HCT116 (cell line): ENCODE measurements around the gene AP1AR.

ENCODE experiments used
- CEBPB ChIP-seq: IDR thresholded peaks from 2 replicates; pipeline ENCODE4 v1.6.1; 2012; ENCODE audit warnings: low read depth
- ELF1 ChIP-seq: IDR thresholded peaks from 2 replicates; pipeline ENCODE4 v1.6.1; 2012; ENCODE audit warnings: low read depth, borderline replicate concordance
- EZH2 ChIP-seq: fragments of 200-600 bp; sonication (generic); IDR thresholded peaks from 2 replicates; pipeline ENCODE4 v1.6.1; 2017; ENCODE audit warnings: antibody characterized with exemption, mixed run types
- EZH2phosphoT487 ChIP-seq: fragments of 200-600 bp; IDR thresholded peaks from 2 replicates; pipeline ENCODE4 v1.6.1; 2018; ENCODE audit warnings: antibody characterized with exemption, borderline replicate concordance
- POLR2A ChIP-seq: IDR thresholded peaks from 2 replicates; pipeline ENCODE4 v1.7.0; 2011; ENCODE audit warnings: borderline replicate concordance; ENCODE audit not compliant: insufficient read depth, insufficient read length; ENCODE audit errors: extremely low read depth
- RAD21 ChIP-seq: IDR thresholded peaks from 2 replicates; pipeline ENCODE4 v1.6.1; 2012; ENCODE audit warnings: low read depth, mild to moderate bottlenecking
- SIN3A ChIP-seq: IDR thresholded peaks from 2 replicates; pipeline ENCODE4 v1.6.1; 2012; ENCODE audit warnings: low read depth
- TCF7L2 ChIP-seq: IDR thresholded peaks from 2 replicates; pipeline ENCODE4 v1.7.0; 2011; ENCODE audit warnings: borderline replicate concordance, inconsistent platforms; ENCODE audit not compliant: insufficient read depth, insufficient read length; ENCODE audit errors: extremely low read depth
- YY1 ChIP-seq: IDR thresholded peaks from 2 replicates; pipeline ENCODE4 v1.6.1; 2011; ENCODE audit warnings: low read length, low read depth, moderate library complexity, mild to moderate bottlenecking; ENCODE audit not compliant: insufficient replicate concordance; ENCODE audit errors: extremely low read depth
- ZFX ChIP-seq: fragments of 450-650 bp; IDR thresholded peaks from 2 replicates; pipeline ENCODE4 v1.6.1; 2017
- ZNF274 ChIP-seq: fragments of 200-500 bp; sonication (Bioruptor generic); IDR thresholded peaks from 2 replicates; pipeline ENCODE4 v1.6.1; 2014; ENCODE audit warnings: mild to moderate bottlenecking, low read depth, low read length, inconsistent platforms
- TF ChIP-seq, protein P1 (sequence below): IDR thresholded peaks from 2 replicates; pipeline ENCODE4 v1.6.1; 2012; ENCODE audit warnings: low read depth
- TF ChIP-seq, protein P2 (sequence below), 3 experiments: fragments of 200-600 bp in 1 of 3; sonication (generic) in 1 of 3; IDR thresholded peaks in 2 of 3; conservative IDR thresholded peaks in 1 of 3; 2 replicates each; pipeline ENCODE4 v1.5.1; 2012 to 2017; ENCODE audit warnings: low read depth in 2 of 3, low read length in 2 of 3, antibody characterized with exemption in 1 of 3, borderline replicate concordance in 1 of 3, control low read depth in 1 of 3, mild to moderate bottlenecking in 1 of 3, mixed read lengths in 1 of 3, mixed run types in 1 of 3, moderate library complexity in 1 of 3; ENCODE audit not compliant: insufficient read depth in 1 of 3

GRCh38 chr4:112299721-112300120, 68.1 kb downstream of the AP1AR start:
- TF ChIP-seq, protein P1, sequence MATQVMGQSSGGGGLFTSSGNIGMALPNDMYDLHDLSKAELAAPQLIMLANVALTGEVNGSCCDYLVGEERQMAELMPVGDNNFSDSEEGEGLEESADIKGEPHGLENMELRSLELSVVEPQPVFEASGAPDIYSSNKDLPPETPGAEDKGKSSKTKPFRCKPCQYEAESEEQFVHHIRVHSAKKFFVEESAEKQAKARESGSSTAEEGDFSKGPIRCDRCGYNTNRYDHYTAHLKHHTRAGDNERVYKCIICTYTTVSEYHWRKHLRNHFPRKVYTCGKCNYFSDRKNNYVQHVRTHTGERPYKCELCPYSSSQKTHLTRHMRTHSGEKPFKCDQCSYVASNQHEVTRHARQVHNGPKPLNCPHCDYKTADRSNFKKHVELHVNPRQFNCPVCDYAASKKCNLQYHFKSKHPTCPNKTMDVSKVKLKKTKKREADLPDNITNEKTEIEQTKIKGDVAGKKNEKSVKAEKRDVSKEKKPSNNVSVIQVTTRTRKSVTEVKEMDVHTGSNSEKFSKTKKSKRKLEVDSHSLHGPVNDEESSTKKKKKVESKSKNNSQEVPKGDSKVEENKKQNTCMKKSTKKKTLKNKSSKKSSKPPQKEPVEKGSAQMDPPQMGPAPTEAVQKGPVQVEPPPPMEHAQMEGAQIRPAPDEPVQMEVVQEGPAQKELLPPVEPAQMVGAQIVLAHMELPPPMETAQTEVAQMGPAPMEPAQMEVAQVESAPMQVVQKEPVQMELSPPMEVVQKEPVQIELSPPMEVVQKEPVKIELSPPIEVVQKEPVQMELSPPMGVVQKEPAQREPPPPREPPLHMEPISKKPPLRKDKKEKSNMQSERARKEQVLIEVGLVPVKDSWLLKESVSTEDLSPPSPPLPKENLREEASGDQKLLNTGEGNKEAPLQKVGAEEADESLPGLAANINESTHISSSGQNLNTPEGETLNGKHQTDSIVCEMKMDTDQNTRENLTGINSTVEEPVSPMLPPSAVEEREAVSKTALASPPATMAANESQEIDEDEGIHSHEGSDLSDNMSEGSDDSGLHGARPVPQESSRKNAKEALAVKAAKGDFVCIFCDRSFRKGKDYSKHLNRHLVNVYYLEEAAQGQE, result no peak
- TF ChIP-seq ZNF274 (no peak), EZH2phosphoT487 (no peak), POLR2A (no peak), ZFX (no peak), ELF1 (no peak), SIN3A (no peak), CEBPB (no peak), YY1 (no peak), EZH2 (no peak), RAD21 (no peak), TCF7L2 (no peak)
- TF ChIP-seq, protein P2, sequence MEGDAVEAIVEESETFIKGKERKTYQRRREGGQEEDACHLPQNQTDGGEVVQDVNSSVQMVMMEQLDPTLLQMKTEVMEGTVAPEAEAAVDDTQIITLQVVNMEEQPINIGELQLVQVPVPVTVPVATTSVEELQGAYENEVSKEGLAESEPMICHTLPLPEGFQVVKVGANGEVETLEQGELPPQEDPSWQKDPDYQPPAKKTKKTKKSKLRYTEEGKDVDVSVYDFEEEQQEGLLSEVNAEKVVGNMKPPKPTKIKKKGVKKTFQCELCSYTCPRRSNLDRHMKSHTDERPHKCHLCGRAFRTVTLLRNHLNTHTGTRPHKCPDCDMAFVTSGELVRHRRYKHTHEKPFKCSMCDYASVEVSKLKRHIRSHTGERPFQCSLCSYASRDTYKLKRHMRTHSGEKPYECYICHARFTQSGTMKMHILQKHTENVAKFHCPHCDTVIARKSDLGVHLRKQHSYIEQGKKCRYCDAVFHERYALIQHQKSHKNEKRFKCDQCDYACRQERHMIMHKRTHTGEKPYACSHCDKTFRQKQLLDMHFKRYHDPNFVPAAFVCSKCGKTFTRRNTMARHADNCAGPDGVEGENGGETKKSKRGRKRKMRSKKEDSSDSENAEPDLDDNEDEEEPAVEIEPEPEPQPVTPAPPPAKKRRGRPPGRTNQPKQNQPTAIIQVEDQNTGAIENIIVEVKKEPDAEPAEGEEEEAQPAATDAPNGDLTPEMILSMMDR (IDR thresholded peaks at IDR 0.05 in 2 of 3, conservative IDR thresholded peaks at IDR 0.05 in 1 of 3; ENCODE audit: borderline replicate concordance in 1 of 3, insufficient read depth in 1 of 3, low read depth in 2 of 3, low read length in 2 of 3), result no peak
